HG03045 (cell line): Measurements from ENCODE around the gene NINL.
"Not testable (repeated sequence)": the region's sequence is repeated elsewhere in the genome, so short reads cannot be mapped to it uniquely, and the experiment has no call there.

Experiments used
- ATAC-seq: cut with Tn5 transposase; IDR thresholded peaks from one replicate; pipeline ENCODE4 v1.9.1; 2021; ENCODE audit warnings: mild to moderate bottlenecking, moderate library complexity; ENCODE audit not compliant: unreplicated experiment

NINL gene

DNA sequence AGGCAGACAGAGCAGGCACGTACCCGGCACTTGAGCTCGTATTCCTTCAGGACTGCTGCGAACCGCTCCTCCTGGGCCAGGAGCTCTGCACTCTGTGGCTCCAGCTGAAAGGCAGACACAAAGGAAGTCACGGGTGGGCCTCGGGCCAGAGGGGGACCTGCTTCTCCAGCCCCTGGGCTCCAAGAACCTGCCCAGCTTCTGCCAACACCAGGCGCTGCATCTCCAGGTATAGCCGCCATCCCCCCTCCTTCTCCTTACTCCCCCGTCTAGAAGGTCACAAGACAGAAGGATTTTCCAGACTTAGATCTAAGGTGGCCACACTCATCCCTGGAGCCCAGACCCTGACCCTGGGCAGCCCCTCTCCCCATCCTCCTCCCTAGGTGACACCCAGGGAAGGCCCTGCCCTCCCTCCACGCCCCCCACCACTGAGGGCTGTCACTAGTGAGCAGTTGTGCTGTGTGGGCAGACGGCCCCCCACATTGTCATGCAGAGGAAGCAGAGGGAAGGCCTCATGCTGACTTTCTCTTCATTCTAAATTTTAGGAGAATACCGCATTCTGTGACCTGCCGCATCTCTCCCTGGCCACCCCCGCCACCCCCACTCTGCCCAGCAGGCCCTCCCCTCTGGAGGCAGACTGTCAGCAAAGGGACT, 96.0 kb downstream of the NINL start:
- no peak for ATAC-seq

DNA sequence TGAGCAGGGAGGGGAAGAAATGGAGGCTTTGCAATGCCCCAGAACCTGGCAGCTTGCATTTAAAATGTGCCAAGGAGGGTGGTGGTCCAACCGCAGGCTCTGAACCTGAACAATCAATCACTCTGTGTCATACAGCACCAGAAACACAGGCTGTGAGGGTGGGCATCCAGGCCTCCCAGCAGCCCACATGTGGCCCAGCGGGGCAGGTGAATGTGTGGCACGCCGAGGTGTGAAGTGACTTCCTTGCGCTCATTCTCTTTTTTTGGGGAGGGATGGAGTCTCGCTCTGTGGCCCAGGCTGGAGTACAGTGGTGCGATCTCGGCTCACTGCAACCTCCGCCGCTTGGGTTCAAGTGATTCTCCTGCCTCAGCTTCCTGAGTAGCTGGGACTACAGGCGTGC, 97.4 kb downstream of the NINL start:
- ATAC-seq: no peak

DNA sequence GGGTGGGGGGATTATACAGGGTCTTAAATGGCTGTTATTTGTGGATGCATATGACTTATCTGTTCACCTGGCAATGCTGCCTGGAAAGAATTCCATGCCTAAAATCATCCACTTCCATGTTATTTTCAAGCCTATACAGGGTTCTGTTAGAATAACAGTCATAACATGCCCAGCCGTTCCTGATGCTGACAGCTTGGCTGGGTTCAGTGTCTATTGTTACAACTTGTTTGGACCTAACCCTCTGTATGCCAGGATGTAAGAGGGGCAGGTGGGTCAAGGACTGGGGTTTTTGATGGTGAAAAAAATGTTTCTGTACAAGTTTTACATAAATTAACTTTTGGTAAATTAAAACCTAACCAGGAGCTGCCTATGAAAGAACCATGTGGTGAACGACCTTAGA, 98.0 kb downstream of the NINL start:
- no peak for ATAC-seq

DNA sequence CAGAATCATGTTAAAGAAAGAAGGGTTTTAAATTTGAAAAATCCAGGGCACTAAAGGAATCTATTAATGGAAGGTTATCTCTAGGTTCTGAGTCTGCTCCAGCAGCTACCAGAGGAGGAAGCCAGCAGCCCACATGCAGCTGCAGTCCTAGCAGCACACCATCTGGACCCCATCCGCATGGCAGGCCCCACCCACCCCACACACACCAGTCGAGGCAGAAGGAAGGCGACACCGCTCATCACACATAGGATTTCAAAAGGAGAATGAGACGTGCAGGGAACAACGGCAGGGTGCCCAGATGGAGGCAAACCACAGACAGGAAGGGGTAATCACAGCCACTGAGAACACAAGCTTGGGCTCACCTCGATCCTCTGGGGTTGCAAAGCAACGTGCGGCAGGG, 99.0 kb downstream of the NINL start:
- ATAC-seq: no peak

DNA sequence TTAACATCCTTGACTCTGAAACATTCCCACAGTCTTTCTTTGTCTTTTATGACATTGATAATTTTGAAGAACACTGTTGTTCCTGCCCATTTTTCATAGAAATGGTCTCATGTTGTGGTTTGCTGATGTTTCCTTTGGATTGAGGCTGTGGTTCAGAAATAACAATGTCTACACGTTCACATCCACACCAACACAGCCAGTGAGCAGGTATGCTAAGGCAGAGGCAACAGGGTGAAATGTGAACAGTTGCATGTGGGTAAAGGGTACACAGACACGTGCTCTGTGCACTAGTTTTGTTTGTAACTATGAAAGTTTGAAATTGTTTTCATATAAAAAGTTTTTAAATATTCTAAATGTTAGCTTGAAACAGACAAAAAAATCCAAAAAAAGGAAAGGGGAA, 99.5 kb downstream of the NINL start:
- ATAC-seq: no peak

DNA sequence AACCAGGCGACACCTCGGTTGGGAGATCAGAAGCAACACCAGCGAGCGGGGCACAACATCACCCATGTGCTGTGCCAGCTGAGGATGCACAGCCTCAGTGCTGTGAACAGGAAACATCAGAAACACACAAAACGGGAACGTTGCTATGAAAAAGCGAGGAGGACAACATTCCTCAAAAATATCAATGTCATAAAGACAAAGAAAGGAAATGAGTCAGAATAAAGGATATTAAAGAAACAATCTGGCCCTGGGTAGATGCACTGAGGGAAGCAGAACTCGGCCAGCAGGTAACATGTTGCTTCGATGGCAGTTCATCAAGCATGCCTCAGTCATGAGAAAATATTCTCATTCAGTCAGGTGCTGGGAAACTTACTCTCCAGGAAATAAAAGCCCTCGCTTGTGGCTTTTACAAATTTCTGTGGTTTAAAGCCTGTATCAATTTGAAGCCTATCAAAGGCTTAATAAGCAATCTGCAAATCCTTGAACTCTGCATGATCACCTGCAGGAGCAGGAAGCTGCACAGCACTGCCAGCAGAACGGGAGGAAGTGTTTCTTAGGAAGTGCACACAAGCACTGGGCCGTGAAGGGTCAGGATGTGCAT, 100.3 kb downstream of the NINL start:
- ATAC-seq: no peak

DNA sequence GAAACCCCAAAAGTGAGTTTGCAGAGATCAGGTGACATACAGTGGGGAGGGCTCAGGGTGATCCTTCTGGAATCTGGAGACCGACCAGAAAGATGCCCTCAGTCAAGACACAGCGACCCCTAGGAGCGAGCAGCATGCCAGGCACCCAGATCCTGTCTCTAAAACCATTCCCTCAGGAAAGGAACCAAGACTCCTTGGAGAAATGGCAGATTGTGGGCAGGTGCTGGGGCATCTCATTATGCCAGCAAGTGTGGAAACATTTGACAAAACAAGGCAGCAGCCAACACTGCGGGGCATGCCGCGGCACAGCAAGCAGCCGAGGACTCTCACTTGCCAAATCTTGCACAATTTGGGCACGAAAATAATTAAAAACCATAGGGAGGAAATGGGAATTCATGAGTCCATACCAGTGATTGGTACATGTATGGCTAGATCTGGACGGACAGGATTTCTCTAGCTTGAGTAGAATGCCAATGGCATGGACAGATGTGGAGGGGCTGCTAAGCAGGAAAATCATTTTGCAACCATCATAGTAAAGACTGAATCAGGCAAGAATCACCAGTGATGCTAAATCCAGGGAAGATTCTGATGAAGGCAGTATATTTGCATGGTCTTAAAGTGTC, 101.0 kb downstream of the NINL start:
- no peak for ATAC-seq

DNA sequence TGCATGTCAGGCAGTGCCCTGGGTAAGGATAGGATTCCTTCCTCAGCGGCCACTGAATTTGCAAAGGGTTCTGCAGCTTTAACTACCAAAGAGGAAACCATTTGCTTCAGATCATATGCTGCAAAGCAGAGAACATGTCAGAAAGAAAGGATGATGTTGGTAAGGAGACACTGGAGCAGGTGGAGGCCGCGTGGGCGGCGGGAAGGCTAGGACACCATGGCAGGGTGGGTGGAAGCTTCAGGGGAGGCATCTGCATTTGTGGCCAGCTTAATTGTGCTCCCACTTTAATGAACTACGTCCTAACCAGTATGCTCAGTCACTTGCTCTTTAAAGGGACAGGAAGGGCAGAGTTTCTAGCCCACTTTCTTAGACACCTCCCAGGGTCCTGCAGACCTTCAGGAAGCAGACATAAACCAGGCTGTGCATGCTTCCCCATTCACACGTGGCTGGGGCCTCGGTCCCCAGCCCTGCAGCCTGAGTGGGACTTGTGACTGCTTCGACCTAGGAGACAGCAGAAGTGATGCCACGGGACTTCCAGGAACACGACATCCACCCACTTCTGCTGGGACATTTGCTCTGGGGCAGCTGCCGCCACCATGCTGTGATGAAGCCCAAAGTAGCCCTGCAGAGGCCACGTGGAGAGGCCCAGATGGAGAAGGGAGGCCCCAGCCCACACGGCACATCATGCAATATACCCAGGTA, 101.7 kb downstream of the NINL start:
- no peak for ATAC-seq

DNA sequence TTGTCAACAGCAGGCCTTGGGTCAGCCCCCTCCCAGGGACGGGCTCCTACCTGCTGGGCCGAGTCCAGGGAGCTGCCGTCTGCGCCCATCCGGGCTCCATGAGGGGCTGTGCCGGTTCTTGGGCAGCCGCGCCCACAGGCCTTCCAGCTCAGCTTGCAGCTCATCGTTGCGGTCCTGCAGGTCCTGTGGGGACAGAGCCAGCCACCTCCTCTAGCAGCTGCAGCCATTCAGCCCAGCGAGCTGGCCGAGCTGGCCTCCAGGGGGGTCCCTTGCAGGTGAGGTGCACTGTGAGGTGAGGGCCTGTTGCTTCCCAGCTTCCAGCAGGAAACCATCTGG, 103.4 kb downstream of the NINL start:
- ATAC-seq: no peak

DNA sequence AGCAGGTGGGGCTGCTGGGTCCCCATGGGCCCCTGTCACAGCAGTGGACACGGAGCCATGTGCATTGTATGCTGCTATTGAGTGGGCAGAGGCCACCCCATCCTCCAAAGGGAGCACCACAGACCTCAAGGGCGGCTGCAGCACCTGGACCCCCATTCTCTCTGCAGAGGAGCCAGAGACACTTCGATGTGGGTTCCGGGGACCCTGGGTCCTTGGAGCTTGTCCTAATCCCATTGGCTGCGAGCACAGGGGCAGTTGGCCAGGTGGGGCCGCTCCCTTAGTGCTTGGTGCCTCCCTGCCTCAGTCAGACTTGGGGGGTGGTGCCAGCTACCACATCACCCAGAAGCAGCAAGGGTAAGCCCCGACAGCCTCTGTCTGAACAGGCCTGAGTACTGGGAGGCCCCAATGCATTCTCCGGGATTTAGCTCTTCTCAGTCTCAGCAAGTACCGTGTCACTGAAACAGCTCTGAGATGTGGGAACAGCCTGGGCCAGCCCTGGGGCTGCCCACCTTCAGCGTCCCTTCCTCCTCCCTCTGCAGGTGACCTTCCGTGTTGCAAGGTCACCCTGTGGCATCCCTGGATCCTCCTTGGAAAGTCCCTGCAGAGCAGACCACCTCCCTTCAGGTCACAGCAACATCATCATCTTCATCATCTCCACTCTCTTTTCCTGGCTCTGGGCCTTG, 104.0 kb downstream of the NINL start:
- no peak for ATAC-seq

DNA sequence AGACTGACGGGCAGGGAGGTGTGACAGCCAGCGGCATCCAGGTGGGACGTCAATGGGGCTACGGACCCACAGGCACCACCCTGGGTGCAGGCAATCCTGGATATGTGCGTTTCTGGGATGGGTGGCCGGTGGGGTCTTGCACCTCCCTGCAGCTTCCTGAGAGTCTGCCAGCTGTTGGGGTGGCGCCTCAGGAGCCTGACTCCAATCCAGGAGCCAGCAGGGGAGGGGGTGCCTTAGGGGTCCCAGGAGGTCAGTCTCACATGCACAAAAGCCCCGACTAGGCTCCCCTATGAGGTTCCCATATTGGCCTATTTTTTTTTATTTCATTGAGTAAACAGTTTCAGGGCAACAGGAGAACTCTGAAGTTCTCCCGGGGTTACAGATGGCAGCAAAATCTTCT, 104.5 kb downstream of the NINL start:
- no peak for ATAC-seq

DNA sequence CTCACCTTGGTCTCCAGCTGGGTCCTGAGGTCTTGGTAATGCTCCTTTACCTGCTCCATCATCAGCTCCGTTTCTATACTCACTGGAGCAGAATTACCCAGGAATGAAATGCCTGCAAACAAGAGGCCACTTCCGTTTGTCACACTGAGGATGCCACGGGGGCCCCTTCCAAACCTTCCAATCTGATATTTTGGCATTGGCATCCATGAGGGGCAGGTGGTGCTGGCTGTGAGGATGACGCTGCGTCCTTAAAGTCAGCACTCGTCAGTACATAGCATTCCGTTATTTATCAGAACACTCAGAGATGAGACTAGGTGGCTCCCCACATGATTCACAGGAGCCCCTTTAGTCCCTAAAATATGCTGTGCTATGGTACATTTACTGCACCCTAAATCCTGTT, 105.2 kb downstream of the NINL start:
- ATAC-seq: no peak

DNA sequence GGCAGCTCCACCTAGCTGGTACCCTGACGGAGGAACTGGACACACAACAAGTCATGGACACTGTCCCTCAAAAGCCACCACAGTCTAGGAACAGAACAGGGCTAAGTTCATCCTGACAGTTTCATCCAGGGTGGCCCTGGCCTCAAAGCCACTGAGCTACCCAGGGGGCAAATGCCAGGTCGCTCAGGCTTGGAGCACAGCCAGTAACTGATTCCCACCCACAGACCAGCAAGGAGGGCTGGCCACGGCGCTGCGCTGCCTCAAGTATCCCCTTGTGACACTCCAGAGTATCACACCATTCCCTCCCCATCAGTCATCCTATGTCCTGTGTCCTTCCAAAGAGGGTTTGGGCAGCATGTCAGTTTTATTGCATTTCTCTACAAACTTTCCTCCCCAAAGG, 105.7 kb downstream of the NINL start:
- ATAC-seq: no peak

DNA sequence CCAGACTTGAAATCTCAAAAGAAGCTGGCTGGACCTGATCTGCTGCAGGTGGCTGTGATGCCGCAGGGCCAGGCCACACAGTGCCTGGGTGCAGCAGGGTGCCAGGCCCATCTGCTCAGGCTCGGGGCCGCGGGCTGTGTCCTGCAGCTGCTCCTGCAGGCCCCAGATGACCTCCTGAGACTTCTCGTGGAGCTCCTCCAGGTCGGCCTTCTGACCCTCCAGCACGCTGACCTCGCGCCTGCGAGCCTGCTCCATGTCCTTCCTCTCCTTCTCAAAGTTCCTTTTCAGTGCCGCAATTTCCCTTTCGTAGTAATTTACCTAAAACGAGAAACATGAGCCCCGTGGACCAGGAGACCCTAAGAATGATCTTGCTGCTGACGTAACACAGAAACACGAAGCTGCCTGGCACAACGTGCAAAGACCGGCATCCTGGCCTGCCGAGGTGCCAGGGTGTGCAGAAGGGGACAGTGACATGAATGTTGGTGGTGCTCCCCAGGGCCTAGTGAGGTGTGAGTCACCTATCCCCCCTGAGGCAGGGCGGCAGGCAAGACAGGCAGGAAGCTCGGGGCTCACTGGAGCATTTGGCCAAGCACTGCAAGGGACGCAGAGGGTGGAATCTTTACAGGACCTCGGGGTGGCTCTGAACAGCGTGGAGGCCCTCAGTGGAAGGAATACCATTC, 106.3 kb downstream of the NINL start:
- ATAC-seq: no peak

DNA sequence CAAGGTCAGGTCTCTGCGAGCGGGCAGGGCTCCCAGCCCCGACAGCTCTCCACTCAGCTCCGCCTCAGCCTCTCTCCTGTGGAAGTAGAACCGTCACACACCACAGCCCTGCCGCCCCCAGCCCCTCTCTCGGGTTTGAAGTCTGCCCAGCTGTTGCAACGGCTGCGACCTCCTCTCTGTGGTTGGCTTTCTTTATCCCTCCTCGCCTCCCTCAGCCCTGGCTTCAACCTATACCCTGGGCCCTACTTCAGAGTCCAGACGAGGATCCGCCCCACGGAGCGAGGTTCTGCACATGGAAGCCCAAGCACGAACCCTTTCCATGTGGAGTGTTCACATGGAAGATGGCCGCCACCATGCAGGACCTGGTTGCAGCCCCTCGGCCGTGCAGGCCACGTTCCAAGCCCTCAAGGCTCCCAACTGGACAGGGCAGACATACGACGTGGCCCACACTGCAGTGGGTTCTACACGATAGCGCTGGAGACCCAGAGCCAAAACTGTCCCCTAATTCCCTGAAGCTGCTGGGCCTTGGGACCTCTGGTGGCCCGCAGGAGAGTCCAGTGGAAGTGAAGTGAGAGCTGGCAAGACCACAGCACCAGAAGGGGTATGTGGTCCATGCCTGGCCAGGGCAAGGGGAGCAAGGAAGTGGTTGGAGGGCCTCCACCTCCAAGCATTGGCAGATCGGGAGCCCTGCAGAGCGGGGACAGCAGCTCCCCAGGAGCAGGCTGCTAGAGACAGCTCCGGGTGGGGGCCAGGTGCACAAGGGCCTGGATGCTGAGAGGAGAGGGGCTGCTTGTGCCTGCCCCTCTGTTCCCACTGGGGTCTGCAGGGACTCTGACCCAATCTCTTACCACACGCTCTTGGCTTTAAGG, 108.1 kb downstream of the NINL start:
- no peak for ATAC-seq

DNA sequence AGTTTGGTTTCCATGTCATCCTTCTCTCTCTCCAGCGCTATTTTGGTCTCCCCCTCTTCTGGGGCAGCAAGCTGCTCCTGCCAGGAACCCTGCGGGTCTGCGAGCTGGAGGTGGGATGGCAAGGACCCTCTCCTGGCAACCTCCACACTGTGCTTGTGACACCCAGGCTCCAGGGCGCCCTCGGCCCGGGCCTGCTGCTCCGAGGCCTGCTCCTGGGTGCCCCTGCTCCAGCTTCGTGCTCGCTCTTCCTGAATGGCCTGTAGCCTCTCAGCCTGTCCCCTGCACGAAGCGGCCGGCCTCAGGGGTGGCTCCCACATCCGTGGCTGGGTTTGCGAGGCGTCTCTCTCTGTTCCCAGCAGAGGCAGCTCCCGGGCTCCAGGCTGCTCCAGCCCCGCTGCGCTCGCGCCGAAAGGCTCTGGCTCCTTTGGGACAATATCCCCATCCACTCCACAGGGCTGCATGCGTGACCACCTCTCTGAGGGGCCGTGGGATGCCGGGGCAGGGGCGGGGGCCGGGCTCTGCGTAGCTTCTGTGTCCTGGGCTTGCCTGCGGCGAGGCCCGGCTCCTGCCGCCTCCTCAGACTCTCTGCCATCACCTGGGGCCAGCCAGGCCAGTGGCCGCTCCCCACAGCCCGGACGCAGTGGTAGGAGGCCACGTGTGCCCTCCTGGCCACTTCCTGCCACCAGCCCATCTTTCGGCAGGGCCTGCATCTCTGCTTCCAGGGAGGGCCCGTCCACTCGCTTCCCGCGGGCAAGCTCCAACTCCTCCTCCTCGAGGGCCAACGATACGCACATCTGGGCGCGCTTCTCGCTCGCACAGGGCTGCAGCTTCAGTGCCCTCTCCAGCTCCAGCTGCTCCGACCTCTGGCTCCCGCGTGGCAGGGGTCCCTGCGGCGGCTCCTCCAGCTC, 109.0 kb downstream of the NINL start:
- no peak for ATAC-seq

DNA sequence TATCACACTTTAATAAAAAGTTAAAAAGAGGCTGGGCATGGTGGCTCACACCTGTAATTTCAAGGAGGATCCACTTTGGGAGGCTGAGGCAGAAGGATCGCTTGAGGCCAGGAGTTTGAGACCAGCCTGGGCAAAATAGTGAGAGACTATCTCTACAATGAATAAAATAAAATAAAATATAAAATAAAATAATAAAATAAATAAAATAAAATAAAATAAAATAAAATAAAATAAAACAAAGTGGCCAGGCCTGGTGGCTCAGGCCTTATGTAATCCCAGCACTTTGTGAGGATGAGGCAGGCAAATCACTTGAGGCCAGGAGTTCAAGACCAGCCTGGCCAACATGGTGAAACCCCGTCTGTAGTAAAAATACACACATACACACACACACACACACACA, 112.0 kb downstream of the NINL start:
- not testable (repeated sequence) for ATAC-seq

DNA sequence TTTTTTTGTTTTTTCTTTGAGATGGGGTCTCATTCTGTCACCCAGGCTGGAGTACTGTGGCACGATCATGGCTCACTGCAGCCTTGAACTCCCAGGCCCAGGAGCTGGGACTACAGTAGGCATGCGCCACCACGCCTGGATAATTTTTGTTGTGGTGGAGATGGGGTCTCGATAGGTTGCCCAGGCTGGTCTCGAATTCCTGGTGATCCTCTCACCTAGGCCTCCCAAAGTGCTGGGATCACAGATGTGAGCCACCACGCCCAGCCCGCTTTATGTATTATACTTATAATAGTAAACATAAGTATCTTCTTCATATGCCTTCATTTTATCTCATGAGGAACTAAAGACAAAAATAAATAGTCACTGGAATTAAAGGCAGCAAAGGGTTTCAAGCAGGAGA, 114.3 kb downstream of the NINL start:
- no peak for ATAC-seq

DNA sequence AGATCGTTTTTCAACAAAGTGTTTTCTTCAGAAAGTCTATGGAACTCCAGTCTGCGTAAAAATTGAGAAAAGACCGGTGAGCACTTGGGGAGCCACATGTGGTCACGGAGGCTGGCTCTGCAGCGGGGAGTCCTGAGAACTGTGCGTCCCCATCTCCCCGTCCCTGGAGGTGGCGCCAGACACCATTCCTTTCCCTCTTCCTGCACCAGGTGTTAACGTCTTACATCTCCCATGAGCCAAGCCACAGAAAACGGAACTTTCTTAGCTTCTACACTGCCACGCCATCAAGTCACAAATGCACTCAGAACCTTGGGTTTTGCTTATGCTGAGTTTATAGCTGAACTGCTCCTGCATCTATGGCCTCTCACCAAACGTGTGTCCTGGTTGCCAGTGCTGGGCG, 115.3 kb downstream of the NINL start:
- peak; percentile 56 for ATAC-seq
